Measurements from ENCODE around the gene MAP2K5.

DNA sequence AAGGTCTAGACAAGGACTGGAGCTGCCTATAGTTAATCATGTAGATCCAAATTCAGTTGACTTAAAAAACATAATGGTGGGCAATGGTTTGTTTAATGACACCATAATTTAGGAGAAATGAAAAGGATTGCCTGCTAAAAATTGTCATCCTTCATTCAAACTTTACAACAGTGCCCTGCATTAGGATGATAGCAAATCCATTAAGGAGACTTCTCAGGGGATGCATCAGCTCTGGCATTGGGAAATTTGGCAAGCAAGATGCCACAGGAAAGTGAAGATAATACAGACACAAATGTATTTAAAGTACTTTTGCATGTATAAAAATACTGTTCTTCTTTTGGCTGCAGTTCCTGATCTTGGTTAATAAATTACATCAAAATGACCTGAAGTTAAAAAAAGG, 189.7 kb downstream of the MAP2K5 start:
- TF ChIP-seq, protein P1, sequence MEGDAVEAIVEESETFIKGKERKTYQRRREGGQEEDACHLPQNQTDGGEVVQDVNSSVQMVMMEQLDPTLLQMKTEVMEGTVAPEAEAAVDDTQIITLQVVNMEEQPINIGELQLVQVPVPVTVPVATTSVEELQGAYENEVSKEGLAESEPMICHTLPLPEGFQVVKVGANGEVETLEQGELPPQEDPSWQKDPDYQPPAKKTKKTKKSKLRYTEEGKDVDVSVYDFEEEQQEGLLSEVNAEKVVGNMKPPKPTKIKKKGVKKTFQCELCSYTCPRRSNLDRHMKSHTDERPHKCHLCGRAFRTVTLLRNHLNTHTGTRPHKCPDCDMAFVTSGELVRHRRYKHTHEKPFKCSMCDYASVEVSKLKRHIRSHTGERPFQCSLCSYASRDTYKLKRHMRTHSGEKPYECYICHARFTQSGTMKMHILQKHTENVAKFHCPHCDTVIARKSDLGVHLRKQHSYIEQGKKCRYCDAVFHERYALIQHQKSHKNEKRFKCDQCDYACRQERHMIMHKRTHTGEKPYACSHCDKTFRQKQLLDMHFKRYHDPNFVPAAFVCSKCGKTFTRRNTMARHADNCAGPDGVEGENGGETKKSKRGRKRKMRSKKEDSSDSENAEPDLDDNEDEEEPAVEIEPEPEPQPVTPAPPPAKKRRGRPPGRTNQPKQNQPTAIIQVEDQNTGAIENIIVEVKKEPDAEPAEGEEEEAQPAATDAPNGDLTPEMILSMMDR (IDR thresholded peaks at IDR 0.05; ENCODE audit: low read depth, low read length): no peak
- TF ChIP-seq, protein P2, sequence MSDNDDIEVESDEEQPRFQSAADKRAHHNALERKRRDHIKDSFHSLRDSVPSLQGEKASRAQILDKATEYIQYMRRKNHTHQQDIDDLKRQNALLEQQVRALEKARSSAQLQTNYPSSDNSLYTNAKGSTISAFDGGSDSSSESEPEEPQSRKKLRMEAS (IDR thresholded peaks at IDR 0.05; ENCODE audit: low read depth, low read length): no peak
- TF ChIP-seq POLR2A (IDR thresholded peaks at IDR 0.05; ENCODE audit: extremely low read depth, insufficient read length): no peak
